Measurements from ENCODE around the gene GADD45G.

GADD45G gene

DNA sequence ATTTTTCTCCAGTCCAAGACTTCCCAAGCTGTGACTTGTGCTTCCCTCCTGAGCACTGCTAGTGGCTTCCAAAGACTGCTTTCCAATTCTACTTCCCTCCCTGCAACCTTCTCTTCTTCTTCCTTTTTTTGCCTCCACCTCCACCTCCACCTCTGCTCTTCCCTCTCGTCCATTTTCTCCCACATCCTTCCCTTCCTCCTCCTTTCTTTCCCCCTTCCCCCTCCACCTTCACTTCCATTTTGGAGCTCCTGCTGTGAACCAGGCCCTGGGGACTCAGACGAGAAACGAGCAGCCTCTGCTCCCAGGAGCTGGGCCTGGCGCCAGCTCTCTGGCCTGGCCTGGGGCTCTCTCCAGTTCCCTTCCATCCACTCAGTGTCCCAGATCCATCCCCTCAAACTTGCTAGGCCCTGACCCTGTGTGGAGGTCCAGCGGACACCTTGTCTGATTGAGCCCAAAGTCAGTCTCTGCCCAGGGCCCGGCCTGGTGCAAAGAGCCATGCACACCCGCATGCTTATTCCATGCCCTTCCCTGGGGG, 5.6 kb downstream of the GADD45G start:
- peak; percentile 86 for DNase-seq

GRCh38 chr9:89611425-89611824, 6.6 kb downstream of the GADD45G start:
- peak; percentile 29 for DNase-seq

DNA sequence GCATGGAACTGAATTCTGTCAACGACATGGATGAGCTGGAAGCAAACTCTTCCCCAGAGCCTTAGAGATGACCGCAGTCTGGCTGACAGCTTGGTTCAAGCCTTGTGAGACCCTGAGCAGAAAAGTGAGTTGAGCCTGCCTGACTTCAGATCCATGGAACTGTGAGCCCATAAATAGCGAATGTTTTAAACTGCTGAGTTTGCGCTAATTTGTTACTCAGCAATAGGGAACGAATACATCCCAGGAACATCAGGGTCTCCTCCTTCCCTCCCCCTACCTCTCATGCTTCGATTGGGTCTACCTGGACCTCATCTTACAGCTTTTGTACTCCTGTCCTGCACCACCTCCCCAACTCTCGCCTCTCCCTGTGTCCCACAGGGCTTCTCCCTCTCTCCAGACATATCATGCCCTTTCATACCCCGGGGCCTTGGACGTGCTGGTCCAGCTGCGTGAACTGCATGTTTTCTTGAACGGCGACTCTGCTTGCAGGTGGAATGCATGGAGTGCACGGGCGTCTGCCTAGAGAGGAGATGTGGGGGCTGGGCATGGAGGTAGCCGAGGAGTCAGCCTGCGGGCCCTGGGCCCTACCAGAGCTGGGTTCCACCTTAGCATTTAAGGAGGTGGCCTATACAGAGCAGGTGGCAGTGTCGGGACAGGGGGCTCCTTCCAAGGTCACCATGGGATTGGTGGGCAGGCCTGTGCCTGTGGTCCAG, 7.9 kb downstream of the GADD45G start:
- no peak for DNase-seq

- no peak for DNase-seq
Measured at GRCh38 chr9:89613912-89614892, 9.4 kb downstream of the GADD45G start.

DNA sequence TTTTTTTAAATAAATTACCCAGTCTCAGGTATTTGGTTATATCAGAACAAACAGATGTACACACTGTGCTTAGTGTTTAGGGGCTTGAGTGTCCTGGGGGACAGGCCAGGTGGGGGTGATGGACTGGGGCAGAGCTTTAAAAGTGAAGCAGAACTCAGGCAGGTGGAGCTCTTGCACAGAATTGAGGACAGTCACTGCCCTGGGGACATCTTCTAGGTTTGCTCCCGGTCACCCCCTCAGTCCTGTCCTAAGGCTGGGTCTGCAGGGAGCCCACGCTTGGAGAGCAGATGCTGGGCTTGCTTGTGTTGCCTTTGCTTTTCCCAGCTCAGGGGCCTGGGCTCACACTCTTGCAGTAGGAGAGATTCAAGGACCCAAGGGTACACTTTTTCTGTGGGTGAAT, 10.8 kb downstream of the GADD45G start:
- DNase-seq, result no peak

- DNase-seq, result no peak
Measured at GRCh38 chr9:89616411-89616810, 11.6 kb downstream of the GADD45G start.

GRCh38 chr9:89617978-89618377, 13.2 kb downstream of the GADD45G start:
- peak; percentile 61 for DNase-seq

DNA sequence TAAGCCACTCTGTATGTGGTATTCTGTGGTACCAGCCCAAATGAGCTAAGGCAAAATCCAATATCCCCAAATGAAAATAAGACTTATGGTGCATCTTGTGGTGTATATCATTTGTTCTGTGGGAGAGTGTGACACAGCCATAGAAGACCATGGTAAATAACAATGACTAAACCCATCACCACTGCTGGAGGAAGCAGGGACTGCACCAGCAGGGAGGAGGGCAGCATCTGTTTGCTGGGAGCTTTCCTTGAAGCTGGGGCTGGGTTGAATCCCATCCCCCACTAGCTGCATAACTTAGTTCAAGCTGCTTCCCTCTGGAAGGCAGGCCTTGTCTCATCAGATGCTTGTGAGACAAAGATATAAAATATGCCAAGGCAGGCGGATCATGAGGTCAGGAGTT, 14.2 kb downstream of the GADD45G start:
- peak; percentile 86 for DNase-seq

- DNase-seq, result peak; percentile 79
Measured at GRCh38 chr9:89619424-89620138, 14.8 kb downstream of the GADD45G start.

DNA sequence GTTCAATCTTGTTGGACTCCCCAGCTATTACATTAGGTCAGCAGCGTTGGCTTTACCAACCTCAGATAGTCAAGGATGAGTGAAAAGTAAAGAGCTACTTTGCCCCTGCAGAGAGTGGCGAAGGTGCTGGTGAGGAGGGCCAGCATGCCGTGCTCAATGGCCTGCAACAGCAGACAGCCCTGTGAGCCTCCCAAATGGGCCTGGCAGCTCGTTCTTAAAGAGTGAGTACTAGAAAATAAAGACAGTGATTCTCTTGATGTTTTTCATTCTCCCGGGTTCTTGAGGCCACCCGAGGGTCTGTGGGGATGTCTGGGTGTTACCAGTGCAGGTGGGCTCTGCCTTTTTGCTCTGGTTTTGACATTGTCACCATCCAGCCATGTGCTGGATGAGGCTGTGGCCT, 16.2 kb downstream of the GADD45G start:
- DNase-seq, result peak; percentile 17

DNA sequence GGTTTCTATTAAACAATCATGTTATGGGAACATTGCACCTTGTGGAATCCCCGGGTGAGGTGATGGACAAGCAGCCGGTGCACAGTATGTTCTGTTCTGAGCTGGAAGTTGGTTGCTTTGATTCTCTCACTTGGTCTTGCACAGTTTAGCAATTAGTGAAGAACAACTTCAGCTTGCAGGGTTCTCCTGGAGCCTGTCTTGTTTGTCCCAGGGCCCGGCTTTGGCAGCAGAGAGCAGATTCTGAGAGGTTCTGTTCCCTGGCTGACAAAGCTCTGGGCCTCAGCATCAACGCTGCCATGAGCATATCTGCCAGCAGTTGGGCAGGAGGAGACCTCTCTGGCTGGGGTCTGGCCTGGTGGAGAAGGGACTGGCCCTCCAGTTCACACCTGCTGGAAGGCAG, 16.9 kb downstream of the GADD45G start:
- no peak for DNase-seq

GRCh38 chr9:89622933-89623861, 18.4 kb downstream of the GADD45G start:
- peak; percentile 53 for DNase-seq

- peak; percentile 96 for DNase-seq
Measured at GRCh38 chr9:89623925-89624420, 19.2 kb downstream of the GADD45G start.

- DNase-seq, result no peak
Measured at GRCh38 chr9:89625721-89626687, 21.2 kb downstream of the GADD45G start.

DNA sequence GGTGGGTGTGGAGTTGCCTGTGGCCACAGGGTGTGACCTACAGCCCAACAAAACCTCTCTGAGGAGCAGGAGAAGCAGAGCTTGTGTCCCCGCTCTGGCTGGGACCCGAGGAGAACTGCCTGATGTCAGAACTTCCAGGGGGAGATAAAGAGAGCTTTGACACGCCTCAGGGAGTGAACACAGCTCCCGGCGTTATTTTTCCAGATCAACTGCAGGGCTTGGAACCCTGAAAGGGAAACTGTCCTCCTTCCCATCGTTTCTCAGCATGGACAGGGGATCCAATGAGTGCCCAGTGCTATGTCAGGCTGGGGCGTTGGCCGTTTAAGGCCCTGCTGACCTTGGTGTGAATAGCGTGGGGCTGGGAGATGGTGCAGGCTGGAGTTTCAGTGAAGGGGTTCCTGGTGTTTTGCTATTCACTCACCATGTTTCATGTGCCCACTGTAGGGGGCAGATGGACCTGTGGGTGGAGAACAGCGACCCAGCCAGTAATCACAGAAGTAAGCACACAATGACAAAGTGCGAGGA, 22.0 kb downstream of the GADD45G start:
- DNase-seq, result no peak

DNA sequence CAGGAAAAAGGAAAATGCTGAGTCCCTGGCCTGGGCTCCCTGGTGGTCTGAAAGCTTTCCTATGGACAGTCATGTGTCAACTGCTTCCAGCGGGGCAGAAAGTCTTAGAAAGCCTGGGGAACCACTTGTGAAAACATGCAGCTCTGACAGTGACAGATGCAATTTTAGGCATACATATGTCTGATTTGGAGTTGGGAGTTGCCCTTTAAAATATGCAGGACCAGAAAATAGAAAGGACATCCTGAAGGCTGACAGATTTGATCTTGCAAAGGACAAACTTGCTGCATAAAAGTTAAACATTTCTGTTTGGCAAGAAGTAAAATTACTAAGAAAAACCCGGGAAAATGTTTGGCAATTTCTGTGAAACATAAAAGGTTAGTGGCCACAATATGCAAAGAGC, 23.8 kb downstream of the GADD45G start:
- no peak for DNase-seq

- DNase-seq, result no peak
Measured at GRCh38 chr9:89629081-89629976, 24.5 kb downstream of the GADD45G start.

GRCh38 chr9:89630508-89630907, 25.7 kb downstream of the GADD45G start:
- no peak for DNase-seq

DNA sequence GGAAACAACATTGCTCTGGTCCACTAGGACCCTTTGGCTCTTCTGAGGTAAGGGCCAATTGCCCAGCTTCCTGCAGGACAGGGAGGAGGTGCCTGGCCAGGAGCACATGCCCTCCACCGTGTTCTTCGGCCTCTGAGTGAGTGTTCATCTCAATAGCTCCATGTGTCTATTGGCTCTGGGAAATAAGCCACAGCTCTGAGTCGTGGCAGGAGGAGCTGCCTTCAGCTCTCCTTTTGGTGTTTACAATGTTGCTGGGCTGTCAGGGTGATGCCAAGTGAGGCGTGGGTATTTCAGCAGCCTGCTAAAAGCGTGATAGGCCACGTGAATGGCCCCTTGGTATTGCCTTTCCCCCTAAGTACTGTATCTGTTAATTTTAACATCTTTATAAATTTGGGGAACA, 26.6 kb downstream of the GADD45G start:
- DNase-seq, result no peak

Measured in NCI-H69 (cell line).